ENCODE measurements around the gene ALAS2. TPM values are rescaled to one million over a fixed set of nuclear protein-coding genes. Genes with fewer than 3 reads are reported as not detected.
"Not testable (repeated sequence)": the region's sequence is repeated elsewhere in the genome, so short reads cannot be mapped to it uniquely, and the experiment has no call there.

ALAS2 gene
- total RNA-seq, 2 donors from 2014 or later, result not detected

- DNase-seq (ENCODE audit: low spot score) (no peak), ATAC-seq (peak in 1 of 2 donors; percentile 26)
- H3K27ac Mint-ChIP-seq, result no peak within 1 kb of the TSS
- H3K27me3 Mint-ChIP-seq, result peaks cover 0 to 8% of the 10 kb centered on the region in 2 donors
- no peaks in the 10 kb centered on the region for H3K36me3 Mint-ChIP-seq
- peaks cover under 1% of the 10 kb centered on the region in 2 donors for H3K4me1 Mint-ChIP-seq (ENCODE audit: low read depth in 2 of 2)
- no peaks in the 10 kb centered on the region for H3K9me3 Mint-ChIP-seq
- H3K4me3 Mint-ChIP-seq, result no peak within 1 kb of the TSS
Observed at GRCh38 chrX:54994099-54994498, 36.7 kb downstream of the ALAS2 start, which contains the start of gene PFKFB1. TSS of gene PFKFB1 (minus strand) at chrX:54994188. CDS start at chrX:54994007, 181 bp downstream.

GRCh38 chrX:54992911-54993622 lies 37.7 kb downstream of the ALAS2 start:
- Mint-ChIP-seq H3K27me3 (peaks cover 0 to 12% of the 10 kb centered on the region in 2 donors), H3K27ac (no peak overlapping the region), H3K36me3 (no peaks in the 10 kb centered on the region), H3K4me1 (ENCODE audit: low read depth in 2 of 2) (no peaks in the 10 kb centered on the region), H3K9me3 (no peaks in the 10 kb centered on the region), H3K4me3 (no peak overlapping the region)
- ATAC-seq (no peak), DNase-seq (ENCODE audit: low spot score) (no peak)

- Mint-ChIP-seq H3K36me3 (no peaks in the 10 kb centered on the region), H3K4me1 (ENCODE audit: low read depth in 2 of 2) (no peaks in the 10 kb centered on the region), H3K9me3 (no peaks in the 10 kb centered on the region), H3K27me3 (peaks cover 0 to 15% of the 10 kb centered on the region in 2 donors), H3K27ac (no peak overlapping the region), H3K4me3 (no peak overlapping the region)
- DNase-seq (ENCODE audit: low spot score) (no peak), ATAC-seq (no peak)
Observed at GRCh38 chrX:54991706-54992105, 39.1 kb downstream of the ALAS2 start.

GRCh38 chrX:54983306-54983705 lies 47.5 kb downstream of the ALAS2 start:
- ATAC-seq; H3K27ac Mint-ChIP-seq; DNase-seq (ENCODE audit: low spot score); H3K4me1 Mint-ChIP-seq (ENCODE audit: low read depth in 2 of 2); H3K9me3 Mint-ChIP-seq; H3K36me3 Mint-ChIP-seq; H3K4me3 Mint-ChIP-seq: not testable (repeated sequence)
- peaks cover 0 to 16% of the 10 kb centered on the region in 2 donors for H3K27me3 Mint-ChIP-seq

GRCh38 chrX:54980334-54980733 lies 50.4 kb downstream of the ALAS2 start:
- no peaks in the 10 kb centered on the region for H3K9me3 Mint-ChIP-seq
- H3K27me3 Mint-ChIP-seq, result peaks cover 0 to 18% of the 10 kb centered on the region in 2 donors
- no peak overlapping the region for H3K4me3 Mint-ChIP-seq

GRCh38 chrX:54979432-54979831 lies 51.3 kb downstream of the ALAS2 start:
- Mint-ChIP-seq H3K36me3 (no peaks in the 10 kb centered on the region), H3K9me3 (no peaks in the 10 kb centered on the region), H3K4me1 (ENCODE audit: low read depth in 2 of 2) (no peaks in the 10 kb centered on the region), H3K27ac (no peak overlapping the region), H3K4me3 (no peak overlapping the region), H3K27me3 (peaks cover 0 to 11% of the 10 kb centered on the region in 2 donors)
- no peak for ATAC-seq
- no peak for DNase-seq (ENCODE audit: low spot score)

More at GRCh38 chrX:54980334-54980733, 50.4 kb downstream of the ALAS2 start:
- no peak for ATAC-seq
- no peak for DNase-seq (ENCODE audit: low spot score)
- no peaks in the 10 kb centered on the region for H3K36me3 Mint-ChIP-seq
- no peaks in the 10 kb centered on the region for H3K4me1 Mint-ChIP-seq (ENCODE audit: low read depth in 2 of 2)
- H3K27ac Mint-ChIP-seq, result no peak overlapping the region

GRCh38 chrX:54978448-54978847 lies 52.3 kb downstream of the ALAS2 start:
- no peak for ATAC-seq
- H3K36me3 Mint-ChIP-seq, result no peaks in the 10 kb centered on the region
- peaks cover 5 to 12% of the 10 kb centered on the region in 2 donors for H3K27me3 Mint-ChIP-seq
- no peaks in the 10 kb centered on the region for H3K4me1 Mint-ChIP-seq (ENCODE audit: low read depth in 2 of 2)
- H3K4me3 Mint-ChIP-seq, result no peak overlapping the region
- DNase-seq (ENCODE audit: low spot score), result no peak
- H3K9me3 Mint-ChIP-seq, result no peaks in the 10 kb centered on the region
- H3K27ac Mint-ChIP-seq, result no peak overlapping the region

- Mint-ChIP-seq H3K27ac (no peak overlapping the region), H3K4me3 (no peak overlapping the region), H3K9me3 (no peaks in the 10 kb centered on the region), H3K4me1 (ENCODE audit: low read depth in 2 of 2) (no peaks in the 10 kb centered on the region), H3K27me3 (peaks cover 5 to 20% of the 10 kb centered on the region in 2 donors), H3K36me3 (no peaks in the 10 kb centered on the region)
- ATAC-seq (no peak), DNase-seq (ENCODE audit: low spot score) (no peak)
Observed at GRCh38 chrX:54977387-54977786, 53.4 kb downstream of the ALAS2 start.

- Mint-ChIP-seq H3K27me3 (peaks cover 19 to 26% of the 10 kb centered on the region in 2 donors), H3K9me3 (no peaks in the 10 kb centered on the region), H3K27ac (no peak overlapping the region), H3K36me3 (no peaks in the 10 kb centered on the region), H3K4me1 (ENCODE audit: low read depth in 2 of 2) (peaks cover 0 to 6% of the 10 kb centered on the region in 2 donors), H3K4me3 (no peak overlapping the region)
- no peak for ATAC-seq
- no peak for DNase-seq (ENCODE audit: low spot score)
Observed at GRCh38 chrX:54964766-54965497, 65.8 kb downstream of the ALAS2 start.

- ATAC-seq, result no peak
- H3K9me3 Mint-ChIP-seq, result no peaks in the 10 kb centered on the region
- no peak overlapping the region for H3K27ac Mint-ChIP-seq
- H3K4me1 Mint-ChIP-seq (ENCODE audit: low read depth in 2 of 2), result peaks cover 0 to 6% of the 10 kb centered on the region in 2 donors
- peaks cover 19 to 26% of the 10 kb centered on the region in 2 donors for H3K27me3 Mint-ChIP-seq
- no peaks in the 10 kb centered on the region for H3K36me3 Mint-ChIP-seq
- H3K4me3 Mint-ChIP-seq, result no peak overlapping the region
- DNase-seq (ENCODE audit: low spot score), result no peak
Observed at GRCh38 chrX:54961750-54962149, 69.0 kb downstream of the ALAS2 start.

Other genes with a start within 250 kb of the ALAS2 start
- not detected for gene ITIH6, start 232.7 kb downstream of the ALAS2 start, total RNA-seq
- gene MAGED2, start 223.2 kb downstream of the ALAS2 start, total RNA-seq, result 10 to 100 TPM; 25.0 to 40.5 TPM
- 1 to 10 TPM; 2.1 to 3.0 TPM for gene TRO, start 110.2 kb downstream of the ALAS2 start, total RNA-seq
- gene PFKFB1, start 36.8 kb downstream of the ALAS2 start, total RNA-seq, result under 1 TPM; 0.24 to 0.81 TPM
- gene APEX2, start 30.6 kb downstream of the ALAS2 start, total RNA-seq, result 10 to 100 TPM; 24.1 to 34.1 TPM
- gene PAGE2B, start 44.1 kb upstream of the ALAS2 start, total RNA-seq, result not detected
- gene PAGE2, start 58.0 kb upstream of the ALAS2 start, total RNA-seq, result not detected
- gene PAGE5, start 189.4 kb upstream of the ALAS2 start, total RNA-seq, result not detected
- gene PAGE3, start 233.9 kb upstream of the ALAS2 start, total RNA-seq, result not detected

Data from natural killer cell treated with Interleukin-12 subunit alpha and Interleukin-12 subunit beta and Interleukin-15 and Interleukin-18, amount 100 ng/mL, for 72 hours (primary cell).